Hindlimb muscle (tissue), 1 donor: ENCODE measurements around the gene CISD3. TPM values are rescaled to one million over a fixed set of nuclear protein-coding genes. Genes with fewer than 3 reads are reported as not detected.
"Not testable (repeated sequence)": the region's sequence is repeated elsewhere in the genome, so short reads cannot be mapped to it uniquely, and the experiment has no call there.

Source experiments
- DNase-seq: peaks from one replicate; pipeline ENCODE4 v3.0.0-alpha.2; 2013
- polyA plus RNA-seq: library from polyadenylated mRNA; unstranded; fragments of 120-200 nt; gene quantifications from one replicate; pipeline ENCODE4 v1.2.1, GENCODE V29; 2013; ENCODE audit not compliant: insufficient read length

CISD3 gene
- polyA plus RNA-seq, 1 donor: 16.8 TPM

DNA sequence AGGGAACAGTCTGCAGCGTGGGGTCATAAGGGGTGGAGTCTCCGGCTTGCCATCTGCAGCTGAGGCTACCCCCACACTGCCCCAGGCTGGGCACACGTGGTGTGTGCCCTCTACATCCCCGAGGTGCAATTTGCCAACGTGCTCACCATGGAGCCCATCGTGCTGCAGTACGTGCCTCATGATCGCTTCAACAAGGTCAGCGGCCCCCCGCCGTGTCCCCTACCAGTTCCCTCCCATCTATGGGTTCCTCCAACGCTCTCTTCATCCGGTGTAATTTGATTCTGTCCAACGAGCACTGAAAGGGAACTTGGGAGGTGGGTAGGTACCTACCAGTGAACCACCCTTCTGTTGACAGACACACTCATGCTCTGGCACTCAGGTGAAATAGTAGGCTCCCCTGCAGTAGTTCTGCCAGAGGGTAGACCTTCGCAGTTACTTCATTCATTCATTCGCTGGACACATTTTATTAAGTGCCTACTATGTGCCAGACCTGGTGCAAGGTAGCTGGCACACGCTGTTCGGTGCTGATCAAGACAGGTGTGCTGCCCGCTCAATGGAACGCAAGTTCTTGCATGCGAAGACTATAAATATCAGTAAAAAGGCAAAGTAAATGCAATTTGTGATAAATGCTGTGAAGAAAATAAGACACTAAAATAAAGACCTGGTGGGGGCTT lies 22.3 kb upstream of the CISD3 start:
- DNase-seq: no peak

DNA sequence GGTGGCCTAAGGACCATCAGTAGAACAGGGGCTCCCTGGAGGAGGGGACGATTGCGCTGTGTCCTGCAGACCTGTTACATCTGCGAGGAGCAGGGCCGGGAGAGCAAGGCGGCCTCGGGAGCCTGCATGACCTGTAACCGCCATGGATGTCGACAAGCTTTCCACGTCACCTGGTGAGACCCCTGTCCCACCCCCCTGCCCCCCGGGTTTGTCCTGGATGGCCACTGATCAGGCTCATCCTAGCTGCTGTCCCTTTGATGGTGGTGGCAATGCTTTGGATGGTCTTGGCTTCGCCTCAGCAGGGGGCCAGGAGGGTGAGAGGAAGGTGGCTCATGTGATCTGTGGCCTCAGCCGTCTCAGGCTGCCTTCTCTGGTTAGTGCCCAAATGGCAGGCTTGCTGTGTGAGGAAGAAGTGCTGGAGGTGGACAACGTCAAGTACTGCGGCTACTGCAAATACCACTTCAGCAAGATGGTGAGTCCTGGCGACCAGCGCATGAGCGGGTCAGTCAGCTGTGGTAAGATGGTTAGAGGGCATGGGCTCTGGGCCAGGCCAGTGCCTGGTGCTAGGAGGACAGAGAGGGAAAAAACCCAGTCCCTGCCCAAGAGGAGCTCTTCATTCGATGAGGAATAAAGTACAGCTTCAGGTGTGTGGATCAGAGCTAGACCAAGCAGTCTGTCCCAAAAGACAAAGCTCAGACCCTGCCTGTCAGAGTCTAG lies 20.9 kb upstream of the CISD3 start:
- no peak for DNase-seq

DNA sequence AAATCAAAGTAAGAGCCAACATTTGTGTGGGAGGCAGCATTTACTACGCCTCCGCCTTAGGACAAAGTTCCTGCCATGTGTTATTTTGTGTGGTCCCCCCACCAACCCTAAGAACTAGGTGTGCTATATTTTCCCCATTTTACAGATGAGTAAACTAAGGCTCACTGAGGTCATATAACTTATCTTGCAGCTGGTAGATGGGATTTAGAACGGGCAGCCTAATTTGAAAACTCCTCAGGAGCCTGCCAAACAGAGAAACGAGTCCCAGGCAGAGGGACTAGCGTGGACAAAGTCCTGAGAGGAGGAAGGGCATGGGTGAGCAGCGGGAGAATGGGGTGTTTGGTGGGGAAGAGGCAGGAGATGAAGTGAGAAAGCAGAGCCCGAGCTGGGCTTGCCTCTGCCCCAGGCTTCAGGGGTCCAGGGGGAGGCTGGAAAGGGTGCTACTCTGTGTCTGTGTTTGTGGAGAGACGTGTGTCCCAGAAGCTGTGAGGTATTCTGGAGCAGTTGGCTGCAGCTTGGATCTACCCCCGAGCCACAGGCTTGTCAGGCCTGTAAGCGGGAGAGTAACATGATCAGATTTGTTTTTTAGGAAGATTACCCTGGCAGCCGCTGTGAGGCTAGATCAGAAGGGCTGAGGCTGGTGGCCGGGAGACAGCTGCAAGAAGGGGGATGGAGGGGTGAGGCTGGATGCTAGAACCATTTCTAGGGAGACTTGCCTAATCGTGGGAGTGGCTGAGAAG lies 20.1 kb upstream of the CISD3 start:
- DNase-seq: no peak

DNA sequence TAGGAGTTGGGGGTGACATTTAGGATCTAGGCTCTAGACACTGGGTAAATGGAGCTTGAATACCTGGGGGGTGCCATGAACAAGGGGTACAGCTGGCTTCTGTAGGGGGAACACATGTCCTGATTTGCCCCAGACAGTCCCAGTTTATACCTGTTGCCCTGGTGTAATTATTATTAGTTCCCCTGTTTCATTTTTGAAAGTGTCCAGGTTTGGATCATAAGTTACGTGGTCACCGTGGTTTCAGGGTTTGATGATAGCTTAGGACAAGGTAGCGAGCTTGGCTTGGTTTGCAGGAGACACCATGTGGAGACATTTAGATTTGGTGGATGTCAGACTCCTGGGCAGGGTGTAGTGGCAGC lies 19.6 kb upstream of the CISD3 start:
- no peak for DNase-seq

DNA sequence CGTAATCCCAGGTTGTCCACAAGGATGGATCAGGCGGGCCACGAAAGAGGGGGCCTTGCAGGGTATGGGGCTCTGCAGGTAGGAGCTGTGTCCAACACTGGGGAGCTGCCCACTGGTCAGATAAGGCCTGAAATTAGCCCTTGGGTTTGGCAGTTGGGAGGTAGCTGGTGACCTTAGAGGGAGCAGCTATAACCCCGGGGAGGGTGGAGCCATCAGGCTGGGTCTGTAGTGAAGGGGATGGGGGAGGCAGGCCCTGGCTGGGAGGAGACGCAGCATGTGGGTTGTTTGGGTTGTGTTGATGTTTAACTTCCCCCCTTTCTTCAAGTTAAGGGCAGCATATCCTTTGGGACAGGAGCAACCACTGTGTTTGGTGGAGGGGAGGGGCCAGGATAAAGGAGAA lies 19.2 kb upstream of the CISD3 start:
- DNase-seq: no peak

DNA sequence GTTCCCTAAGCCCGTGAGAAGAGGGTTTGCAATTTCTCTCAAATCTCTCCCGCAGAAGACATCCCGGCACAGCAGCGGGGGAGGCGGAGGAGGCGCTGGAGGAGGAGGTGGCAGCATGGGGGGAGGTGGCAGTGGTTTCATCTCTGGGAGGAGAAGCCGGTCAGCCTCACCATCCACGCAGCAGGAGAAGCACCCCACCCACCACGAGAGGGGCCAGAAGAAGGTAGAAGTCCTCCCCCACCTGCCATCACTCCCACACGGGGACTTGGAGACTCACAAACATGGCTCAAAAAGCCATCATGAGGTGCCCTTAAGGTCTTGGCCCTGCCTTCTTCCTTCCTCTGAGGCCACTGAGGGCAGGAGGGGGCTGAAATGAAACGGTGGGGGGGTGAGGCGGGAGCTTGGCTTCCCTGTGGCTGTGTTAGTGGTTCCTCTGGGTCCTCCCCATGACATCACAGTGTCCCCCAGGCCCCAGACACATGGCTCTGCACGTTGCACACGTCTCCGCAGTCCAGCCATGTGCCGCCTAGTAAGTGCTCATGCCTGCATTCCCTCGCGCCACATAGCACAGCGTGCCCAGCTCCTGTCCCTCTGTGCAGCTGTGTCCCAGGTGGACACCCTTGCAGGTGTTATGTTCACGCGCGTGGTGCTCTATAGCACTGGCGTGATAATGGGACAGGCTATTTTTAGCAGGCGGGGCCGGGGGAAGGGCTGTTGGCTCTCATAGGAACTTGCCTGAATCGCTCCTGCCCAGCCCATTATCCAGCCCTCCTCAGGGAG lies 18.2 kb upstream of the CISD3 start:
- no peak for DNase-seq

DNA sequence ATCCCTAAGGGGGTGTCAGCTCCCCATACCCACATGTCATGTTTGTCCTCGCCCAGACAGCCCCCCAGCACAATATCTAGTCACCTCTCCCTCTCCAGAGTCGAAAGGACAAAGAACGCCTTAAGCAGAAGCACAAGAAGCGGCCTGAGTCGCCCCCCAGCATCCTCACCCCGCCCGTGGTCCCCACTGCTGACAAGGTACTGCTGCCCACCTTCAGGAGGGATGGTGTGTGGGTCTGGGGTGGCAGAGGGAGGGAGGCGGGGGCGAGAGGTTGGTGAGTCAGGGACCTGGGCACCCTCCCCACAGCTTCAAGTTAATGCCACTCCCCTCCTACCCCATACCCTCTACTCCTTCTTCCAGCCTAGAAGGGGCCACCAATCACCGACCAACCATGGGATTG lies 17.5 kb upstream of the CISD3 start:
- no peak for DNase-seq

DNA sequence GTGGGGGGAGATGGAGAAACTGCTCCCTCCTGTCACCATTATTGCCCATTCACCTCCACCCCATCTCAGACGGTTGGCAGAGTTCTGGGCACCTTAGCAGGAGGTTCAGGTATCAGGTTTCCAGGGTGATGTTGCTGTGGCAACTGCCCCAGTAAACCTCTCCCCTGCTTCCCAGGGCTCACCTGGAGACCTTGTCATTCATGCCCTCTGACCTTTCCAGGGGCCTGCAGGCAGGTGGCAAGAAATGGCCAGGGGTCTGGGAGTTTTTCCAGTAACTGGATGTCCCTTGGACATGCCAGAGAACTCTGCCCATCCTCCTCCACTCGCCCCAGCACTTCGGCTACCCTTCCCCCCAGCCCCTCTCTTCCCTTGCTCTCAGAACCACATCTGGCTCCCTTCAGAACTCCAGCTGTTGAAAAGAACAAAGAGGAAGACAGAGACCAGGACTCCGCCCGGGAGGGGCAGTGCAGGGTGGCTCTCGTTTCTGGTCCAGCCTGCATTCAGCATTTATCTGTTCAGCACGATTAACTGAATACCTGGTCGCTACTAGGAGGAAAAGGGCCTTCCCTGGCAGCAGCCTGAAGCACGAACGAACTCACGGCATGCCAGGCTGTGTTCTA lies 16.6 kb upstream of the CISD3 start:
- DNase-seq: no peak

DNA sequence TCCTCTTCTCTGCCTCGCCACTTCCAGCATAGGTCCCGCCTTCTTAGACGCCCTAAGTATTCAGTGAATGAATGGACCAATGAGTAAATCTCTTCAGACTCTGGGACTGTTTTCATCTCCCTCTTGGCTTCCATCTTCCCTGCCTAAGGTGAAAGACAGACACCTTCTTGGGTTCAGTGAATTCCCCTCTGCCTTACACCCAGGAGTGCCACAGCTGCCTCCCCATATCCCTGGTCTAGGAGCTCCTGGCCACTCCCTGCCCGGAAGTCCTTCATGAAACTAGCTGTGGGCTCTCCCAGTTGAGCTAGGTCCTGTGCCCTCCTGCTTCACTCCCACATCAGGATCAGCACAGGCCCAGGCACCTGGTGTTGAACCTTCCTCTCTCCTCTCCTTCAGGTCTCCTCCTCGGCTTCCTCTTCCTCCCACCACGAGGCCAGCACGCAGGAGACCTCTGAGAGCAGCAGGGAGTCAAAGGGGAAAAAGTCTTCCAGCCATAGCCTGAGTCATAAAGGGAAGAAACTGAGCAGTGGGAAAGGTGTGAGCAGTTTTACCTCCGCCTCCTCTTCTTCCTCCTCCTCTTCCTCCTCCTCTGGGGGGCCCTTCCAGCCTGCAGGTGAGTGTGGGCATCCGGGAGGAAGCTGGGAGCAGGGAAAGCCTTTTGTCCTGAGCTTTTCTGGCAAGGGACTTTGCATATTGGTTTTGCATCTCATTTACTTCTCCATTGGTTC lies 14.8 kb upstream of the CISD3 start:
- DNase-seq: no peak

DNA sequence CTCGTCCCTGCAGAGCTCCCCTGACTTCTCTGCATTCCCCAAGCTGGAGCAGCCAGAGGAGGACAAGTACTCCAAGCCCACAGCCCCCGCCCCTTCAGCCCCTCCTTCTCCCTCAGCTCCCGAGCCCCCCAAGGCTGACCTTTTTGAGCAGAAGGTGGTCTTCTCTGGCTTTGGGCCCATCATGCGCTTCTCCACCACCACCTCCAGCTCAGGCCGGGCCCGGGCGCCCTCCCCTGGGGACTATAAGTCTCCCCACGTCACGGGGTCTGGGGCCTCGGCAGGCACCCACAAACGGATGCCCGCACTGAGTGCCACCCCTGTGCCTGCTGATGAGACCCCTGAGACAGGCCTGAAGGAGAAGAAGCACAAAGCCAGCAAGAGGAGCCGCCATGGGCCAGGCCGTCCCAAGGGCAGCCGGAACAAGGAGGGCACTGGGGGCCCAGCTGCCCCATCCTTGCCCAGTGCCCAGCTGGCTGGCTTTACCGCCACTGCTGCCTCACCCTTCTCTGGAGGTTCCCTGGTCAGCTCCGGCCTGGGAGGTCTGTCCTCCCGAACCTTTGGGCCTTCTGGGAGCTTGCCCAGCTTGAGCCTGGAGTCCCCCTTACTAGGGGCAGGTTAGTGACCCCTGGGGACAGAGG lies 13.7 kb upstream of the CISD3 start:
- DNase-seq: no peak

DNA sequence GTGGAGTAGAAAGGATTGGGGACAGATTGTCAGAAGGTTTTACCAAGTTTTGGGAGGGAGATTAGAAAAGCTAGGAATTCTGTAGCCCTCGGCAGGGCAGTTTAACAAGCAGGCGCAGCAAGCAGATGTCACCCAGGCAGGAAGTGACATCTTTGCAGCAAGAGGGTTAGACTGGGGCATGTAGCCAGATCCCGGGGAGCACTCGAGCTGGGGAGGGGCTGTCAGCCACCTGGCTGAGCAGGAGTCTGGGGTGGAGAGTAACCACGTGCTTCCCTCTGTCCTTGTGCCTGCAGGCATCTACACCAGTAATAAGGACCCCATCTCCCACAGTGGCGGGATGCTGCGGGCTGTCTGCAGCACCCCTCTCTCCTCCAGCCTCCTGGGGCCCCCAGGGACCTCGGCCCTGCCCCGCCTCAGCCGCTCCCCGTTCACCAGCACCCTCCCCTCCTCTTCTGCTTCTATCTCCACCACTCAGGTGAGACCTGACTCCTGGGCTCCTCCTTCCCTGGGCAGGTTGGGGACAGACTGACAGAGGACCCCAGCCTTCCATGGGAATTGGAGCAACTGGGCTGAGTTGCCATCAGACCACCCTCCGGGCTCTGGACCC lies 12.9 kb upstream of the CISD3 start:
- DNase-seq: no peak

DNA sequence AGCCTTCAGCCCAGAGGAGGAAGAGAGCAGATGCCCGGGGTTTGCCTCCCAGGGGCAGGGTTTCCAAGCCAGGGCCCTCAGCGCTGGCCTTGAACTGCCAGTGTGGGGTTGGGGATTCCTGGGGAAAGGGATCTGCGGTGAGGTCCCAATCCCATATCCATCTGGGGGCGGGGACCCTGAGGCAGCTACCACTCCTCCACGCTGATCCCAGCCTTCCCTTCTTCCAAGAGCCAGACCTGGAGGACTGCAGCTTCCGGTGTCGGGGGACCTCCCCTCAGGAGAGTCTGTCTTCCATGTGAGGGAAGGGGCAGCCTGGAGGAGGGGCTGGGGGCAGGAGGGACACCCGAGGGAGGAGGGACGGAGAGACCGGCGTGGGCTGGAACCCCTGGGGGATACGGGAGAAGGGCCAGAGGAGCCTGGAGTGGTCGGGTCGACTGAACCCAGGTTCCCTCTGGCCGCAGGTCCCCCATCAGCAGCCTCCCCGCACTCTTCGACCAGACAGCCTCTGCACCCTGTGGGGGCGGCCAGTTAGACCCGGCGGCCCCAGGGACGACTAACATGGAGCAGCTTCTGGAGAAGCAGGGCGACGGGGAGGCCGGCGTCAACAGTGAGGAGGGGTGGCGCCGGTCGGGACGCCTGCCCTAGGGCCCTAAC lies 10.7 kb upstream of the CISD3 start:
- DNase-seq: no peak

DNA sequence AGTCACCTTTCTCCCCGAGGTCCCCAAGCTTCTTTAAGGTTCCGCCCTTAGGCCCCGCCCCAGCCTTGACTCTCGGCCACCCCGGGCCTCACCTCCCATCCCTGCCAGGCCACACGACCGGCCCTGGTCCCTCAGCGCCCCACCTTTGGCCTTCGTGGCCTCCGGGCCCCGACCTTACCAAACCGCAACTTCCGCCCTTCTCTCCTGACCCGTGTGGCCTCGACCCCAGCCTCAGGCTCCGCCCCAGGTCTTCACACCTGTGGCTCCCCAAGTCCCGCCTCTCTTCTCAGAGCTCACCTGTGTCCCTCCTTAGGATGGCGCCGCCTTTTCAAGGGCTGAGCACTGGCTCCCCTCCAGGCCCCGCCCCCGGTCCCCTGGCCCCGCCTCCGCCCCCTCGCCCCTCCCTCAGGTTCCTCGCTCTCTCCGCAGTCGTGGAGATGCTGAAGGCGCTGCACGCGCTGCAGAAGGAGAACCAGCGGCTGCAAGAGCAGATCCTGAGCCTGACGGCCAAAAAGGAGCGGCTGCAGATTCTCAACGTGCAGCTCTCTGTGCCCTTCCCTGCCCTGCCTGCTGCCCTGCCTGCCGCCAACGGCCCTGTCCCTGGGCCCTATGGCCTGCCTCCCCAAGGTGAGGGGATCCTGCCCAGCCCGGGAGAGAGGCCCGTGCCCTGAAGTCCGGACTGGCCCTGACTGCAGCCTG lies 10.0 kb upstream of the CISD3 start:
- no peak for DNase-seq

DNA sequence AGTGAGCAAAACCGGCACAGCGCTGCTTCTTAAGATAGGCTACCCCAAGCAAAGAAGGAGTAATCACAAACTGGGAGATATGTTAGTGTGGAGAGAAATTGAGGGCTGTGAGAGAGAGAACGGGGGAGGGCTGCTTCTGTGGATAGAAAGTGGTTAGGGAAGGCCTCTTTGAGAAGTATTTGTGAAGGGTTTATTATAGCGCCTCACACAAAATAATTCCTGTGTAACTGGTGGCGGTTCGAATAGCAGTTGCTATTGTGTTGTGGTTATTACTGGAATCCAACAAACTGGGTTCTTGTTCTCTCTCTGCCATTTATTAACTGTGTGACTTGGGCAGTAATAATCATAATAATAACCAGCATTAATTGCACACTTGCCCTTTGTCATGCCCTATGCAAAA lies 9.2 kb upstream of the CISD3 start:
- DNase-seq: no peak

DNA sequence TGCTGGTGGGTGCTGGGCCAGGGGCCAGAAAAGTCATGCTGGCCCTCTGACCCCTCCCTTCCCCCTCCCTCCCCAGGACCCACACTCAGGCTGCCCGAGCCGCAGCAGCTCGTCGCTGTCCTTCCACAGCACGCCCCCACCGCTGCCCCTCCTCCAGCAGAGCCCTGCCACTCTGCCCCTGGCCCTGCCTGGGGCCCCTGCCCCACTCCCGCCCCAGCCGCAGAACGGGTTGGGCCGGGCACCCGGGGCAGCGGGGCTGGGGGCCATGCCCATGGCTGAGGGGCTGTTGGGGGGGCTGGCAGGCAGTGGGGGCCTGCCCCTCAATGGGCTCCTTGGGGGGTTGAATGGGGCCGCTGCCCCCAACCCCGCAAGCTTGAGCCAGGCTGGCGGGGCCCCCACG lies 8.3 kb upstream of the CISD3 start:
- no peak for DNase-seq

DNA sequence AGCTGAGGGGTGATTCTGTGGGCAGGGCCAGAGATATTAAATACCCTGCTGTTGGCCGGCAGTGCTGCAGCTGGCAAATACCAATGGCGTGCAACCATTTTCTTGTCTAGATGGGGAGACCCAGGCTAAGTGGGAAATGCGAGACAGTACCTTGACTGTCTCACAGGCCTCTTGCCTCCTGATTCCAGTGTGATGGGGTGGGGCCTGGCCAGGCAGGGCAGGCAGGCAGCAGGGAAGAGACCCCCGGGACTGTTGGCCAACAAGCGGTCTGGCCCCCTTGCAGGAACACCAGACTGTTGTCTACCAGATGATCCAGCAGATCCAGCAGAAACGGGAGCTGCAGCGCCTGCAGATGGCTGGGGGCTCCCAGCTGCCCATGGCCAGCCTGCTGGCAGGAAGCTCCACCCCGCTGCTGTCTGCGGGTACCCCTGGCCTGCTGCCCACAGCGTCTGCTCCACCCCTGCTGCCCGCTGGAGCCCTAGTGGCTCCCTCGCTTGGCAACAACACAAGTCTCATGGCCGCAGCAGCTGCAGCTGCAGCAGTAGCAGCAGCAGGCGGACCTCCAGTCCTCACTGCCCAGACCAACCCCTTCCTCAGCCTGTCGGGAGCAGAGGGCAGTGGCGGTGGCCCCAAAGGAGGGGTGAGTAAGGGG lies 5.7 kb upstream of the CISD3 start:
- DNase-seq: no peak

DNA sequence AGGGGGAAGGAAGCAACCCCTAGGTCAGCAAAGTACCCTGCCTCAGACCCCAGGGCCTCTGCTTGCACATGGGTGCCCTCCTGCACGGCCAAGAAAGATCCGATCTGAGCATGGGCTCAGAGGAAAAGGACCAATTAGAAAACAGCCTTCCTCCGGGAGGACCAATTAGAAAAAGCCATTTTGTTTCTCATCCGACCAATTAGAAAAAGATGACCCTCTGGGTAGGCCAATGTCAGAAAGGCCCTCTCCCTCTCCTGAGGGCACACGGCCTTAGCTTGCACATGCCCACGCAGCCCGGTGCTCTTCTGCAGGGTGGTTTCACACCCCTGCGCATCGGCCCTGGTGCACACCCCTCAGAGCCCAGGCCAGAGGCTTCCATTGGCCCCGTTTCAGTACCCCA lies 5.1 kb upstream of the CISD3 start:
- DNase-seq: no peak

DNA sequence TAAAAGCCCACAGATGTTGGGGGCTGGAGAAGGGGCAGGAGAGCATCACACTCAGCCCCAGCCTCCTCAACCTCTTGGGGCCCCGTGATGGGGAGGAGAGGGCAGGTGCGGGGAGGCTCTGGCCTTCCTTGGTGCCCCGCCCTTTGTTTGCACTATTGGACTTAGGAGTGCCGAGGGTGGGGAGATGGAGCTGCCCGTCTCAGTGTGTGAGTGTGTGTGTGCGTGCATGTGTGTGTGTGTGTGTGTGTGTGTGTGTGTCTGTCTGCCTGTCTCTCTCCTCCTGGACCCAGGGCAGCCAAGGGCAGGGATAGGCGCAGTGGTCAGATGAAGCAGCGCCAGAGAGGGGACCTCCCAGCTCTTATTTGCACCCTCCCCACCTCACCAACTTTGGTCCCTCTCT lies 4.0 kb upstream of the CISD3 start:
- not testable (repeated sequence) for DNase-seq

DNA sequence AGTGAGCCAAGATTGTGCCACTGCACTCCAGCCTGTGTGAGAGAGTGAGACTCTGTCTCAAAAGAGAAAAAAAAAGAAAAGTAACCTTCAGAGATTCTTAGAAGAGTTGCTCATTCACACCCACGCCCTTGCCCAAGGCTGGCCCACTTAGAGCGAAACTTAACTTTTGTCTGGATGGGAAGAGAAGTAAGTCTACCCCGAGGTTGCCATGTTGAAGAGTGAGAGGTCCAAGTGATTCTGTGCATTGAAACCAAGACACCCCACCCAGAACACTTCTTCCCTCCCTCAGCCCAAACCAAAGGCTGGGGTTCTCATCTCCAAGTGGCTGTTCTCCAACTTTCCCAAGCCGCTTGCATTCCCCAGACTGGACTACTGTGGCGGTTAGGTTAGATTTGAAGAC lies 2.4 kb upstream of the CISD3 start:
- DNase-seq: no peak
